IMR-90 (cell line): ENCODE data around the gene PRRT2. TPM values are rescaled to one million over a fixed set of nuclear protein-coding genes. Genes with fewer than 3 reads are reported as not detected.

Experiments
- ATAC-seq: fragments of 200-7000 bp; cut with Tn5 transposase; 2 replicates; pipeline ENCODE4 v1.9.1; 2020; ENCODE audit warnings: low read depth, mild to moderate bottlenecking, moderate library complexity
- BruUV-seq: library from RNA; stranded (reverse); fragments of 400-500 nt; replicated peaks from 2 replicates; lab custom pipeline; 2021; lab: Mats Ljungman, UMichigan
- CTCF ChIA-PET: fragments of 300-600 bp; formaldehyde crosslinking; extraction: SDS; loops from one replicate; lab custom pipeline; 2021; ENCODE audit warnings: antibody characterized with exemption; lab: Yijun Ruan, JAX
- POLR2A ChIA-PET: fragments of 300-600 bp; sonication (Branson Sonifier 250); formaldehyde crosslinking; loops from one replicate; lab custom pipeline; 2022; ENCODE audit warnings: antibody characterized with exemption; ENCODE audit not compliant: unreplicated experiment; lab: Charles Lee
- DNase-seq: peaks from one replicate; pipeline ENCODE4 v3.0.0; 2013
- H2AFZ ChIP-seq: replicated peaks from 2 replicates; pipeline ENCODE3; 2013; ENCODE audit warnings: low read length, mild to moderate bottlenecking; ENCODE audit not compliant: poor library complexity
- H2AK5ac ChIP-seq: 2 replicates; pipeline ENCODE4 v1.6.1; 2013; ENCODE audit warnings: low read depth, low read length, inconsistent platforms
- H2AK9ac ChIP-seq: replicated peaks from 2 replicates; pipeline ENCODE3; 2013; ENCODE audit warnings: mild to moderate bottlenecking, low read depth, low read length, moderate library complexity; ENCODE audit not compliant: poor library complexity
- H2BK120ac ChIP-seq: 2 replicates; pipeline ENCODE4 v1.6.1; 2013; ENCODE audit warnings: low read depth, low read length, inconsistent platforms
- H2BK15ac ChIP-seq: 3 replicates; pipeline ENCODE4 v1.6.1; 2013; ENCODE audit warnings: low read depth, low read length, inconsistent platforms
- H2BK20ac ChIP-seq: 2 replicates; pipeline ENCODE4 v1.6.1; 2013; ENCODE audit warnings: low read depth, mild to moderate bottlenecking, inconsistent platforms, low read length, moderate library complexity
- H2BK5ac ChIP-seq: 2 replicates; pipeline ENCODE4 v1.6.1; 2013; ENCODE audit warnings: mild to moderate bottlenecking, low read depth, low read length, inconsistent platforms; ENCODE audit not compliant: poor library complexity, severe bottlenecking
- H3K14ac ChIP-seq: replicated peaks from 2 replicates; pipeline ENCODE4 v1.6.1; 2013; ENCODE audit warnings: low read depth, low read length, inconsistent platforms
- H3K18ac ChIP-seq: 2 replicates; pipeline ENCODE4 v1.6.1; 2013; ENCODE audit warnings: low read depth, low read length, control low read depth
- H3K23ac ChIP-seq: 2 replicates; pipeline ENCODE4 v1.6.1; 2013; ENCODE audit warnings: low read depth, low read length, inconsistent platforms
- H3K27ac ChIP-seq: 2 replicates; pipeline ENCODE4 v1.5.1; 2013; ENCODE audit warnings: mild to moderate bottlenecking, control low read depth, low read length; ENCODE audit not compliant: insufficient read depth
- H3K27me3 ChIP-seq: 2 replicates; pipeline ENCODE4 v1.6.1; 2013; ENCODE audit warnings: low read length; ENCODE audit not compliant: control insufficient read depth, insufficient read depth
- H3K36me3 ChIP-seq: 2 replicates; pipeline ENCODE4 v1.6.1; 2013; ENCODE audit warnings: low read length, mixed read lengths; ENCODE audit not compliant: control insufficient read depth, insufficient read depth
- H3K4ac ChIP-seq: 2 replicates; pipeline ENCODE4 v1.6.1; 2013; ENCODE audit warnings: low read depth, low read length, inconsistent platforms
- H3K4me1 ChIP-seq: 2 replicates; pipeline ENCODE4 v1.6.1; 2013; ENCODE audit warnings: low read length, mixed read lengths; ENCODE audit not compliant: control insufficient read depth, insufficient read depth
- H3K4me2 ChIP-seq: 2 replicates; pipeline ENCODE4 v1.6.1; 2013; ENCODE audit warnings: low read depth, mild to moderate bottlenecking, control low read depth, low read length, moderate library complexity
- H3K4me3 ChIP-seq: 2 replicates; pipeline ENCODE4 v1.5.1; 2013; ENCODE audit warnings: low read depth, mild to moderate bottlenecking, control low read depth, low read length, moderate library complexity; ENCODE audit not compliant: insufficient read depth
- H3K56ac ChIP-seq: 2 replicates; pipeline ENCODE4 v1.6.1; 2013; ENCODE audit warnings: low read length, inconsistent platforms; ENCODE audit not compliant: insufficient read depth; ENCODE audit errors: extremely low read depth
- H3K79me1 ChIP-seq, 2 experiments: 2 replicates each; pipeline ENCODE4 v1.6.1; 2013; ENCODE audit warnings: low read length in 2 of 2, inconsistent platforms in 1 of 2, low read depth in 1 of 2
- H3K9ac ChIP-seq: 2 replicates; pipeline ENCODE4 v1.6.1; 2013; ENCODE audit warnings: low read depth, low read length, control low read depth
- H3K9me1 ChIP-seq: 2 replicates; pipeline ENCODE4 v1.6.1; 2013; ENCODE audit warnings: low read length, inconsistent platforms; ENCODE audit not compliant: insufficient read depth
- H3K9me3 ChIP-seq: 2 replicates; pipeline ENCODE4 v1.6.1; 2013; ENCODE audit warnings: low read length; ENCODE audit not compliant: control insufficient read depth, insufficient read depth
- H4K20me1 ChIP-seq: 2 replicates; pipeline ENCODE4 v1.6.1; 2013; ENCODE audit warnings: low read length, inconsistent platforms; ENCODE audit not compliant: insufficient read depth
- H4K5ac ChIP-seq: 2 replicates; pipeline ENCODE4 v1.6.1; 2013; ENCODE audit warnings: mild to moderate bottlenecking, low read depth, low read length, control low read depth
- H4K8ac ChIP-seq, 2 experiments: 2 replicates each; pipeline ENCODE4 v1.6.1; 2013; ENCODE audit warnings: low read depth in 2 of 2, low read length in 2 of 2, control low read depth in 1 of 2, inconsistent platforms in 1 of 2
- H4K91ac ChIP-seq: 2 replicates; pipeline ENCODE4 v1.6.1; 2013; ENCODE audit warnings: low read depth, low read length, inconsistent platforms; ENCODE audit not compliant: insufficient read depth
- BHLHE40 ChIP-seq: fragments of 150-350 bp; IDR thresholded peaks from 2 replicates; pipeline ENCODE4 v1.6.1; 2016; ENCODE audit warnings: mild to moderate bottlenecking, low read depth, low read length
- CEBPB ChIP-seq: IDR thresholded peaks from 2 replicates; pipeline ENCODE4 v1.6.1; 2012; ENCODE audit warnings: low read depth, low read length, improper control_type of control experiment
- MAZ ChIP-seq: IDR thresholded peaks from 2 replicates; pipeline ENCODE4 v1.6.1; 2012; ENCODE audit warnings: low read depth, mild to moderate bottlenecking, low read length, improper control_type of control experiment, moderate library complexity, borderline replicate concordance
- MXI1 ChIP-seq: IDR thresholded peaks from 2 replicates; pipeline ENCODE4 v1.6.1; 2012; ENCODE audit warnings: low read depth, mild to moderate bottlenecking, low read length, moderate library complexity, borderline replicate concordance
- NFE2L2 ChIP-seq: fragments of 150-350 bp; IDR thresholded peaks from 2 replicates; pipeline ENCODE4 v1.6.1; 2016; ENCODE audit warnings: low read depth, mild to moderate bottlenecking, low read length
- POLR2A ChIP-seq: IDR thresholded peaks from 2 replicates; pipeline ENCODE4 v1.6.1; 2012; ENCODE audit warnings: mild to moderate bottlenecking, low read depth, low read length
- WGBS, 2 experiments: methylation state at CpG; one replicate each; pipeline versions ENCODE4 v1.1.5 to v1.1.7; 2013; ENCODE audit warnings: missing lambda C conversion rate in 2 of 2; ENCODE audit not compliant: insufficient read length in 1 of 2; ENCODE audit errors: extremely low coverage in 2 of 2; 5-methylcytosine and 5-hydroxymethylcytosine counted together
- dilution Hi-C: fragments of 300-500 bp; cut with HindIII; formaldehyde crosslinking; loops from one replicate; pipeline ENCODE4 v1.14.3; 2018; ENCODE audit warnings: low sequenced_read_pairs; ENCODE audit not compliant: unreplicated experiment
- in situ Hi-C: fragments of 300-500 bp; cut with MboI; formaldehyde crosslinking; loops from 3 replicates; pipeline ENCODE4 v1.14.3; 2019; ENCODE audit warnings: low sequenced_read_pairs, inconsistent platforms, mixed read lengths
- intact Hi-C: fragments of 100-400 bp; cut with micrococcal nuclease; formaldehyde crosslinking; loops from 2 replicates; pipeline ENCODE4 v1.10.0; 2022
- polyA plus RNA-seq, 3 experiments: library from polyadenylated mRNA; depleted of rRNA; stranded (reverse); fragments of >200 nt; gene quantifications; 2 replicates each; pipeline ENCODE4 v1.2.3, GENCODE V29; 2012; ENCODE audit warnings: low replicate concordance in 1 of 3
- total RNA-seq: library from RNA; depleted of rRNA; stranded (reverse); fragments of >200 nt; gene quantifications from 2 replicates; pipeline ENCODE4 v1.2.3, GENCODE V29; 2012
- TF ChIP-seq, protein P1 (sequence below): conservative IDR thresholded peaks from 2 replicates; pipeline ENCODE4 v1.5.1; 2012; ENCODE audit warnings: mild to moderate bottlenecking, low read depth, low read length, improper control_type of control experiment
- TF ChIP-seq, protein P2 (sequence below): fragments of 150-350 bp; IDR thresholded peaks from 2 replicates; pipeline ENCODE4 v1.6.1; 2016; ENCODE audit warnings: low read depth, mild to moderate bottlenecking, low read length, moderate library complexity, borderline replicate concordance
- TF ChIP-seq, protein P3 (sequence below): fragments of 150-350 bp; IDR thresholded peaks from 2 replicates; pipeline ENCODE4 v1.6.1; 2017; ENCODE audit warnings: mild to moderate bottlenecking, antibody characterized with exemption, low read length, low read depth

Gene PRRT2
- total and polyA plus RNA-seq, 2 of the 4 experiments (the other 2 are of a cell fraction) = 0.90 to 10.5 TPM

DNA sequence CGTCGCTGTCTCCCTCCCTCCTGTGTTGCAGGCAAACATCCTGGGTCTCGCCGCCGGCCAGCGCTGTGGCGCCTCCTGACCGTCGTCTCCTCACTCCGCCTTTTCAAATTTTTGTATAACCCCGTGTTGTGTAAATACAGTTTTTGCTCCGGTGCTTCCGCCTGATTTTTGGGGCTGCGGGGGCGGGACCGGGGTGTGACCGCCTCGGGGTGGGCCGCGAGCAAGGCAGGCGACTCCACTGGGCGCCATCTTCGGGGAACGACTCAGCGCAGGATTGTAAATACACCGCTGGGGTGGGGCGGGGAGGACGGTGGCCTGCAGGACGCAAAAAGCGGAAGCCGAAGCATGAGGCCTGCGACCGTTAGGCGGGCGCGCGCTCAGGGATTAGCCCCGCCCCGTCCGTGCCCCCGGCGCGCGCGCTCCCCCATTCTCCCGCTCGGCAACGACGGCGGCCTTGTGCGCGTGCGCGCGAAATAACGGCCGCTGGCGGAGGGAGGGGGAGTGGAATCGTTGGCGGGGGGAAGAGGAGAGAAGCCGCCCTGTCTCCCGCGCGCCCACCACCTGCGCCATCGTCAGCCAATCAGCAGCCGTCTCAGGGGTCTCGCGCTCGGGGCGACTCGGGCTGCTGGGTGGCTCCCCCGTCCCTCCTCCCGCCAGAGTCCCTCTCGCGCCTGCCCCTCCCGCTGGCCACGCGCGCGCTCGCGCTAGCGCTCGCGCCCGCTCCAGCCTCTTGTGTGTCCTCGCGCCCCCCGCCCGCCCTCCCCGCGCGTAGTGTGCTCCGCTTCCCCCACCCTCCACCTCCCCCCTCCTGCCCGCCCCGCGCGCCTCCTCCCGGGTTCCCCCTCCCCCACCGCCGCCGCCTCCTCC is 6.5 kb upstream of the PRRT2 start:
- peak overlapping the region; percentile 99 for H2AK9ac ChIP-seq
- TF ChIP-seq POLR2A (peak; percentile 77; the same call in 1 of the 2 replicates), CEBPB (no peak), MAZ (peak; percentile 99), BHLHE40 (0 out of 2 replicates have a peak, but pooled peaks have one; percentile 32), MXI1 (peak; percentile 58; the same call in 1 of the 2 replicates), NFE2L2 (no peak)
- TF ChIP-seq, protein P1, sequence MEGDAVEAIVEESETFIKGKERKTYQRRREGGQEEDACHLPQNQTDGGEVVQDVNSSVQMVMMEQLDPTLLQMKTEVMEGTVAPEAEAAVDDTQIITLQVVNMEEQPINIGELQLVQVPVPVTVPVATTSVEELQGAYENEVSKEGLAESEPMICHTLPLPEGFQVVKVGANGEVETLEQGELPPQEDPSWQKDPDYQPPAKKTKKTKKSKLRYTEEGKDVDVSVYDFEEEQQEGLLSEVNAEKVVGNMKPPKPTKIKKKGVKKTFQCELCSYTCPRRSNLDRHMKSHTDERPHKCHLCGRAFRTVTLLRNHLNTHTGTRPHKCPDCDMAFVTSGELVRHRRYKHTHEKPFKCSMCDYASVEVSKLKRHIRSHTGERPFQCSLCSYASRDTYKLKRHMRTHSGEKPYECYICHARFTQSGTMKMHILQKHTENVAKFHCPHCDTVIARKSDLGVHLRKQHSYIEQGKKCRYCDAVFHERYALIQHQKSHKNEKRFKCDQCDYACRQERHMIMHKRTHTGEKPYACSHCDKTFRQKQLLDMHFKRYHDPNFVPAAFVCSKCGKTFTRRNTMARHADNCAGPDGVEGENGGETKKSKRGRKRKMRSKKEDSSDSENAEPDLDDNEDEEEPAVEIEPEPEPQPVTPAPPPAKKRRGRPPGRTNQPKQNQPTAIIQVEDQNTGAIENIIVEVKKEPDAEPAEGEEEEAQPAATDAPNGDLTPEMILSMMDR = no peak
- TF ChIP-seq, protein P2, sequence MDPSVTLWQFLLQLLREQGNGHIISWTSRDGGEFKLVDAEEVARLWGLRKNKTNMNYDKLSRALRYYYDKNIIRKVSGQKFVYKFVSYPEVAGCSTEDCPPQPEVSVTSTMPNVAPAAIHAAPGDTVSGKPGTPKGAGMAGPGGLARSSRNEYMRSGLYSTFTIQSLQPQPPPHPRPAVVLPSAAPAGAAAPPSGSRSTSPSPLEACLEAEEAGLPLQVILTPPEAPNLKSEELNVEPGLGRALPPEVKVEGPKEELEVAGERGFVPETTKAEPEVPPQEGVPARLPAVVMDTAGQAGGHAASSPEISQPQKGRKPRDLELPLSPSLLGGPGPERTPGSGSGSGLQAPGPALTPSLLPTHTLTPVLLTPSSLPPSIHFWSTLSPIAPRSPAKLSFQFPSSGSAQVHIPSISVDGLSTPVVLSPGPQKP = no peak
- TF ChIP-seq, protein P3, sequence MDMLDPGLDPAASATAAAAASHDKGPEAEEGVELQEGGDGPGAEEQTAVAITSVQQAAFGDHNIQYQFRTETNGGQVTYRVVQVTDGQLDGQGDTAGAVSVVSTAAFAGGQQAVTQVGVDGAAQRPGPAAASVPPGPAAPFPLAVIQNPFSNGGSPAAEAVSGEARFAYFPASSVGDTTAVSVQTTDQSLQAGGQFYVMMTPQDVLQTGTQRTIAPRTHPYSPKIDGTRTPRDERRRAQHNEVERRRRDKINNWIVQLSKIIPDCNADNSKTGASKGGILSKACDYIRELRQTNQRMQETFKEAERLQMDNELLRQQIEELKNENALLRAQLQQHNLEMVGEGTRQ = peak; percentile 46; the same call in 1 of the 2 replicates
- peak overlapping the region; percentile 89 for H2AFZ ChIP-seq
- peak overlapping the region; percentile 82 for H3K56ac ChIP-seq
- H3K18ac ChIP-seq = peak overlapping the region; percentile 58
- 0 out of 2 replicates have a peak, but pooled peaks cover 3% of the 10 kb centered on the region for H3K9me1 ChIP-seq
- no TSS peak for BruUV-seq
- peak overlapping the region; percentile 79 for H3K4me3 ChIP-seq
- H2BK20ac ChIP-seq = no peak overlapping the region
- ChIA-PET CTCF (interaction anchor here (1.3 kb wide), 1 partner anchor 15 kb away, joined by 3 read pairs; the partner anchor contains the start of gene KIF22), POLR2A (interaction anchor here (1.1 kb wide), 1 partner anchor 8 kb away, joined by 5 read pairs; no protein-coding TSS in a partner anchor)
- peak overlapping the region; percentile 96 for H4K91ac ChIP-seq
- 1% methylated on average over 34 of the region's 103 CpGs; no CpG with 5 or more reads in 1 of the 2 experiments for WGBS, 2 experiments
- in situ Hi-C loops (no loop called here), dilution Hi-C loops (no loop called here), intact Hi-C loops (loop anchor here (1.0 kb wide), 1 partner anchor 105 kb away; no protein-coding TSS in a partner anchor)
- H4K20me1 ChIP-seq = peaks cover 19% of the 10 kb centered on the region
- ATAC-seq (peak; percentile 69), DNase-seq (peak; percentile 97)
- H2BK15ac ChIP-seq = no peak overlapping the region; the same call in 2 of the 3 replicates
- peak overlapping the region; percentile 100 for H2AK5ac ChIP-seq
- peak overlapping the region; percentile 97 to 99 for H4K8ac ChIP-seq
- peak overlapping the region; percentile 97 for H3K9ac ChIP-seq
- peaks cover 24% of the 10 kb centered on the region for H3K36me3 ChIP-seq
- H4K5ac ChIP-seq = peak overlapping the region; percentile 97
- peak overlapping the region; percentile 98 for H3K4ac ChIP-seq
- H3K23ac ChIP-seq = peak overlapping the region; percentile 77; the same call in 1 of the 2 replicates
- H3K27me3 ChIP-seq = no peaks in the 10 kb centered on the region
- peaks cover 4 to 35% of the 10 kb centered on the region in 2 experiments; a peak in 3 of 4 replicates for H3K79me1 ChIP-seq
- peak overlapping the region; percentile 99 for H3K14ac ChIP-seq
- peak overlapping the region; percentile 75 for H2BK120ac ChIP-seq
- H3K27ac ChIP-seq = peak overlapping the region; percentile 96
- peak overlapping the region; percentile 94 for H3K4me2 ChIP-seq
- H3K9me3 ChIP-seq = no peaks in the 10 kb centered on the region
- H2BK5ac ChIP-seq = peak overlapping the region; percentile 96
- H3K4me1 ChIP-seq = peaks cover 15% of the 10 kb centered on the region
